NB4 (cell line): Measurements from ENCODE around the gene MAGEB1.

Source experiments
- DNase-seq: peaks from one replicate; pipeline ENCODE4 v3.0.0; 2010; ENCODE audit warnings: low read depth
- H3K4me3 ChIP-seq: one replicate; pipeline ENCODE4 v1.5.1; 2011; ENCODE audit warnings: mild to moderate bottlenecking, low read depth, low read length, moderate library complexity
- CTCF ChIP-seq: IDR thresholded peaks from one replicate; pipeline ENCODE4 v1.5.1; 2012; ENCODE audit warnings: low read depth, low read length
- MAX ChIP-seq: IDR thresholded peaks from 2 replicates; pipeline ENCODE4 v1.6.1; 2011; ENCODE audit warnings: low read depth, low read length
- MYC ChIP-seq: IDR thresholded peaks from 2 replicates; pipeline ENCODE4 v1.6.1; 2011; ENCODE audit warnings: low read depth, low read length
- POLR2A ChIP-seq: IDR thresholded peaks from 2 replicates; pipeline ENCODE4 v1.6.1; 2011; ENCODE audit warnings: mild to moderate bottlenecking; ENCODE audit not compliant: insufficient read length; ENCODE audit errors: extremely low read depth

The MAGEB1 gene

GRCh38 chrX:30224536-30224935 is 22.4 kb upstream of the MAGEB1 start:
- TF ChIP-seq POLR2A (no peak), MYC (no peak), MAX (no peak), CTCF (no peak)
- H3K4me3 ChIP-seq = no peak overlapping the region
- no peak for DNase-seq

GRCh38 chrX:30228526-30228925 is 18.4 kb upstream of the MAGEB1 start:
- TF ChIP-seq MAX (no peak), CTCF (no peak), POLR2A (no peak), MYC (no peak)
- no peak for DNase-seq
- no peak overlapping the region for H3K4me3 ChIP-seq

GRCh38 chrX:30230395-30230794 is 16.6 kb upstream of the MAGEB1 start, which contains the start of gene MAGEB3:
TSS of gene MAGEB3 (plus strand) at chrX:30230657. CDS start at chrX:30235925, 5,268 bp downstream.
- TF ChIP-seq MYC (no peak), POLR2A (no peak), MAX (no peak), CTCF (no peak)
- DNase-seq = no peak
- no peak within 1 kb of the TSS for H3K4me3 ChIP-seq

- DNase-seq = no peak
- H3K4me3 ChIP-seq = no peak within 1 kb of the TSS
- TF ChIP-seq MYC (no peak), CTCF (no peak), MAX (no peak), POLR2A (no peak)
Observed at GRCh38 chrX:30241724-30242415, 5.1 kb upstream of the MAGEB1 start, which contains the start of gene MAGEB4. TSS of gene MAGEB4 (plus strand) at chrX:30242000. CDS start at chrX:30242136, 136 bp downstream.

GRCh38 chrX:30248854-30249253 is 1.9 kb downstream of the MAGEB1 start:
- TF ChIP-seq CTCF (no peak), POLR2A (no peak), MYC (no peak), MAX (no peak)
- DNase-seq = no peak

More at GRCh38 chrX:30248854-30249253, 1.9 kb downstream of the MAGEB1 start:
- no peak overlapping the region for H3K4me3 ChIP-seq
